Rectal smooth muscle tissue (tissue), 1 donor: ENCODE results near the gene OGT.
"Not testable (repeated sequence)": the region's sequence is repeated elsewhere in the genome, so short reads cannot be mapped to it uniquely, and the experiment has no call there.

ENCODE experiments used
- H3K27ac ChIP-seq: one replicate; pipeline ENCODE4 v1.7.0; 2013; ENCODE audit warnings: low read depth, low read length, inconsistent platforms
- H3K27me3 ChIP-seq: one replicate; pipeline ENCODE4 v1.7.0; 2013; ENCODE audit warnings: low read length; ENCODE audit not compliant: control insufficient read depth, insufficient read depth
- H3K36me3 ChIP-seq: one replicate; pipeline ENCODE4 v1.7.0; 2013; ENCODE audit warnings: low read length; ENCODE audit not compliant: control insufficient read depth, insufficient read depth
- H3K4me1 ChIP-seq: one replicate; pipeline ENCODE4 v1.7.0; 2013; ENCODE audit warnings: low read length; ENCODE audit not compliant: control insufficient read depth, insufficient read depth
- H3K4me3 ChIP-seq: one replicate; pipeline ENCODE4 v1.7.0; 2013; ENCODE audit warnings: low read length
- H3K9ac ChIP-seq: one replicate; pipeline ENCODE4 v1.7.0; 2013; ENCODE audit warnings: low read length

OGT gene

DNA sequence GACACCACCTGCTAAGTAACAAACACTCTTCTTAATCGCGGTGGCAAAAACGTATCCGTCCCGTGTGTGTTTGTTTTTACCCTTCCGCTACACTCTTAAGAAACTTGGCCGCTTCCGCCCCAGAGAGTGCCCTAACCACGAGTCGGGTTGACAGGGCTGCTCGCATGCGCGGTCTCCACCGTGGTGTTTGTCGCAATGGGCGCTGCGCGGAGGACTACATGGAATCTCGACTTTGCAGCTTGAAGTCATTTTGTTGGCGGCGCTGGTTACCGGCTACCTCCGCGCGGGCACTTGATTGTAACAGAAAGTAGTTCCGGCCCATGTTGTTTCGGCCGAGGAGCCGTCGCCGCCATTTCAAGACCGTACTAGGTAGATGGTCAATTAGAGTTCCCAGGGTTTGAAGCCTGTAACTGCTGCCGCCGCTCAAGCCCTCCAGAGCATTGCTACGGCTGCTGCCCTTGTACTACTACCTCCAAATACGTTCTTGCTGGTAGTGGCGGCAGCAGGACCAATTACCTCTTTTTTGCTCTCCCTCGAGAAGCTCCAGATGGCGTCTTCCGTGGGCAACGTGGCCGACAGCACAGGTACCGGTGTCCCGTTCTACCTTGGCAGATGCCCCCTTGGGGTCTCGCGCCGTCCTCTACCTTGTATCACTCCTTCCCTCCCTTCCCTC, at the start of gene OGT:
OGT (plus strand) TSS at position 352 of the 673 bp plus-strand sequence; CDS start at position 548, 196 bp downstream.
- Histone ChIP-seq H3K27ac (peak within 1 kb of the TSS; percentile 85), H3K27me3 (no peaks in the 10 kb centered on the region), H3K9ac (peak within 1 kb of the TSS; percentile 98), H3K4me3 (peak within 1 kb of the TSS; percentile 90), H3K36me3 (peaks cover 3% of the 10 kb centered on the region), H3K4me1 (no peaks in the 10 kb centered on the region)

- H3K27me3 ChIP-seq: no peaks in the 10 kb centered on the region
- H3K36me3 ChIP-seq: no peaks in the 10 kb centered on the region
- no peaks in the 10 kb centered on the region for H3K4me1 ChIP-seq
- H3K9ac ChIP-seq: no peak overlapping the region
- H3K27ac ChIP-seq: no peak overlapping the region
- H3K4me3 ChIP-seq: no peak overlapping the region
Observed at GRCh38 chrX:71487814-71488213, 45.1 kb upstream of the OGT start.

GRCh38 chrX:71489540-71489939, 43.4 kb upstream of the OGT start:
- H3K4me3 ChIP-seq: no peak overlapping the region
- no peaks in the 10 kb centered on the region for H3K27me3 ChIP-seq
- no peaks in the 10 kb centered on the region for H3K4me1 ChIP-seq
- no peak overlapping the region for H3K9ac ChIP-seq
- no peaks in the 10 kb centered on the region for H3K36me3 ChIP-seq
- H3K27ac ChIP-seq: no peak overlapping the region

DNA sequence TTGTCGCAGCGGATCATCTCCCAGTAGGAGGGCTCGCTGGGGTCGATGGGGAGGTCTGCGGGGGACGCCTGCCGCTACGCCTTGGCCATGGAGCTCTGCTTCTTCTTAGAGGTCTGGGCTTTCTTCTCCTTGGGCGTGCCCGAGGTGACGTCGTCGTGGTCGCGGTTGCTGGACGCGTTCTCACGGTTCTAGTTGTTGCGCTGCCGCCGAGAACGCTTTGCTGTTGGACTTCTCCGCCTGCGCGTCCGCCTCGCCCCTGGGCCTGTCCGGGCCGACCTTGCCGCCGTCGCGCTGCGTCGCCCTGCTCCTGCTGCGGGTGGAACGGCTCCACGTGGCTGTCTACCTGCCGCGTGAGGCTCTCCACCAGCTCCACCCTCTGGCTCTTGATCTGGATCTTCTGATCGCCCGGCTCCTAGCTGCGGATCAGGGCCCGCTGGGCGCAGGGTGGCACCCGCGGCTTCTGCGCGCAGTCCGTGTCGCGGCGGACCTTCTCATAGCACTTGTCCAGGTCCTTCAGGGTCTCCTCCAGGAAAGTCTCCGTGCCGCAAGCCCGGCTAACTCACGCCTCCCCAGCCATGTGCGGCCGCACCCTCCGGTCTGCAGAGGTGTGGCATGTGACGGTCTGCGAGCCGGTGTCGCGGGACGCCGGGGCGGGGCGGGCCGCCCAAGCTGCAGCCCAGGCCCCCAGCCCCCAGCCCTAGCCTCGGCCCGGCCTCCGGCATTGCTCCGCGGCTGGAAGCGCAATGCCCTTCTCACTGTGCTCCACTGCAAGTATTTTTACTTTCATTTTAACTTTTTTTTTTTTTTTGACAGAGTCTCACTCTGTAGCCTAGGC, 40.5 kb upstream of the OGT start:
- H3K27me3 ChIP-seq: no peaks in the 10 kb centered on the region
- no peaks in the 10 kb centered on the region for H3K36me3 ChIP-seq
- H3K4me3 ChIP-seq: peak overlapping the region; percentile 84
- no peaks in the 10 kb centered on the region for H3K4me1 ChIP-seq
- H3K27ac ChIP-seq: no peak overlapping the region
- H3K9ac ChIP-seq: no peak overlapping the region

GRCh38 chrX:71493111-71493613, 39.7 kb upstream of the OGT start:
- no peak overlapping the region for H3K9ac ChIP-seq
- no peaks in the 10 kb centered on the region for H3K36me3 ChIP-seq
- peak overlapping the region; percentile 66 for H3K27ac ChIP-seq
- H3K4me3 ChIP-seq: peak overlapping the region; percentile 84
- H3K27me3 ChIP-seq: no peaks in the 10 kb centered on the region
- no peaks in the 10 kb centered on the region for H3K4me1 ChIP-seq

- H3K9ac ChIP-seq, H3K4me1 ChIP-seq, H3K4me3 ChIP-seq, H3K27ac ChIP-seq, H3K36me3 ChIP-seq, H3K27me3 ChIP-seq: not testable (repeated sequence)
Observed at GRCh38 chrX:71495979-71496378, 36.9 kb upstream of the OGT start.

GRCh38 chrX:71496476-71496875, 36.4 kb upstream of the OGT start:
- H3K27me3 ChIP-seq: no peaks in the 10 kb centered on the region
- H3K9ac ChIP-seq: no peak overlapping the region
- H3K4me3 ChIP-seq: no peak overlapping the region
- H3K27ac ChIP-seq: no peak overlapping the region
- H3K4me1 ChIP-seq: no peaks in the 10 kb centered on the region
- H3K36me3 ChIP-seq: no peaks in the 10 kb centered on the region

- H3K9ac ChIP-seq, H3K4me1 ChIP-seq, H3K36me3 ChIP-seq, H3K4me3 ChIP-seq, H3K27me3 ChIP-seq, H3K27ac ChIP-seq: not testable (repeated sequence)
Observed at GRCh38 chrX:71502080-71502479, 30.8 kb upstream of the OGT start.

DNA sequence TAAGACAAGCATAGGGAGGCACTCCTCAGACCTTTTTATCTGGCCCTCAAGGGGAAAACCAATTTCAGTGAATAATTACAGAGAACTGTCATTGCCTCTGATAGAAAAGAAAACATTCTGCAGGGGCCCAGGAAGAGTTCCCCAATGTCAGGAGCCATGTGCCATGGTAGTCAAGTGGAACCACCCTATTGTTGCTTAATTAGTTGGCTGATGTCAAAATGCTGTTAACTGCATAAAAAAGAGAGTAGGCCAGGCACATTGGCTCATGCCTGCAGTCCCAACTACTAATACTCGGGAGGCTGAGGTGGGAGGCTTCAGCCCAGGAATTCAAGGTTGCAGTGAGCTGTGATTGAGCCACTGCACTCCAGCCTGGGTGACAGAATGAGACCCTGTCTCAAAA, 28.6 kb upstream of the OGT start:
- Histone ChIP-seq H3K27ac (no peak overlapping the region), H3K4me3 (no peak overlapping the region), H3K4me1 (no peaks in the 10 kb centered on the region), H3K27me3 (no peaks in the 10 kb centered on the region), H3K36me3 (no peaks in the 10 kb centered on the region), H3K9ac (no peak overlapping the region)

DNA sequence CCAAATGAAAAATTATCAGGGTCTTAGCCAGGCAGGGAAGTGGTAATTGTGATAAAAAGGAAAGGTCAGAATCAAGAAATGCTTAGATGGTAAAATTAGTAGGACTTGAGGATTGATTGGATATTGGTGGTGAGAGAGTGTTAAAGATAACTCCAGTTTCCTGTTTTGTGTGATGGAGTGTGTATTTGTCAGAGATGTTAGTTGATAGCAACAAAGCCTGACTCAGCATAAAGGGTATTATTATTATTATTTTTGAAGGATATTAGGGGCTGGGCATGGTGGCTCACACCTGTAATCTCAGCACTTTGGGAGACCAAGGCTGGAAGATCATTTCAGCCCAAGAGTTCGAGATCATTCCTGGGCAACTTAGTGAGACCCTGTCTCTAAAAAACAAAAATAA, 23.6 kb upstream of the OGT start:
- Histone ChIP-seq H3K4me3 (no peak overlapping the region), H3K27ac (no peak overlapping the region), H3K9ac (no peak overlapping the region), H3K4me1 (no peaks in the 10 kb centered on the region), H3K36me3 (no peaks in the 10 kb centered on the region), H3K27me3 (no peaks in the 10 kb centered on the region)

- H3K27me3 ChIP-seq: no peaks in the 10 kb centered on the region
- H3K36me3 ChIP-seq: no peaks in the 10 kb centered on the region
- H3K4me3 ChIP-seq: no peak overlapping the region
- H3K9ac ChIP-seq: no peak overlapping the region
- no peaks in the 10 kb centered on the region for H3K4me1 ChIP-seq
- no peak overlapping the region for H3K27ac ChIP-seq
Observed at GRCh38 chrX:71510161-71510560, 22.7 kb upstream of the OGT start.

- H3K4me3 ChIP-seq, H3K27ac ChIP-seq, H3K9ac ChIP-seq, H3K36me3 ChIP-seq, H3K4me1 ChIP-seq, H3K27me3 ChIP-seq: not testable (repeated sequence)
Observed at GRCh38 chrX:71513731-71514130, 19.2 kb upstream of the OGT start.
